ENCODE results near the gene BATF. TPM values are rescaled to one million over a fixed set of nuclear protein-coding genes. Genes with fewer than 3 reads are reported as not detected.

The BATF gene, protein sequence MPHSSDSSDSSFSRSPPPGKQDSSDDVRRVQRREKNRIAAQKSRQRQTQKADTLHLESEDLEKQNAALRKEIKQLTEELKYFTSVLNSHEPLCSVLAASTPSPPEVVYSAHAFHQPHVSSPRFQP
- total RNA-seq: not detected in 2 replicates

DNA sequence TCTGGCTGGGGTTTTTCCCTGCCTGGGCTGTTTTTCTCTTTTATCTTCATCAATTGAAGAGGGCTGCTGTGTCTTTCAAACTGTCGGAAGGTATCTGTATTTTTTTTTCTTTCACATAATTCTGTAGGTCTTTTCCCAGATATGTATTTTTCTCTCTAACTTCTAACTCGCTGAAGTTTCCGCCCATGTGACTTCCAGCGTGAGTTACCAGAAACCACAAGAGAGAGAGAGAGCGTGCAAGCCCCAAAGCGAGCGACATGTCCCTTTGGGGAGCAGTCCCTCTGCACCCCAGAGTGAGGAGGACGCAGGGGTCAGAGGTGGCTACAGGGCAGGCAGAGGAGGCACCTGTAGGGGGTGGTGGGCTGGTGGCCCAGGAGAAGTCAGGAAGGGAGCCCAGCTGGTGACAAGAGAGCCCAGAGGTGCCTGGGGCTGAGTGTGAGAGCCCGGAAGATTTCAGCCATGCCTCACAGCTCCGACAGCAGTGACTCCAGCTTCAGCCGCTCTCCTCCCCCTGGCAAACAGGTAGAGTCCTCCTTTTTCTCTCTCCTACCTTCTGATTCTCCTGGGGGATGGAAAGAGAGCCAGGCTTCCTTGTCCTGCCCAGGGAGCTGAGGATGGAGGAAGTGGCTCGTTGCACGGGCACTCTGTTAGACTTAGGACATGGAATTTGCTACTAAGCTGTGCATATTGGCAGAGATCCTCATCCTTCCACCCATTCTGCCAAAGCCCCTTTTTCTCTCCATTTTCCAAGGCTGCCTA is at the start of gene BATF:
BATF (plus strand) TSS at position 246 of the 759 bp plus-strand sequence; CDS start at position 460, 214 bp downstream.

DNA sequence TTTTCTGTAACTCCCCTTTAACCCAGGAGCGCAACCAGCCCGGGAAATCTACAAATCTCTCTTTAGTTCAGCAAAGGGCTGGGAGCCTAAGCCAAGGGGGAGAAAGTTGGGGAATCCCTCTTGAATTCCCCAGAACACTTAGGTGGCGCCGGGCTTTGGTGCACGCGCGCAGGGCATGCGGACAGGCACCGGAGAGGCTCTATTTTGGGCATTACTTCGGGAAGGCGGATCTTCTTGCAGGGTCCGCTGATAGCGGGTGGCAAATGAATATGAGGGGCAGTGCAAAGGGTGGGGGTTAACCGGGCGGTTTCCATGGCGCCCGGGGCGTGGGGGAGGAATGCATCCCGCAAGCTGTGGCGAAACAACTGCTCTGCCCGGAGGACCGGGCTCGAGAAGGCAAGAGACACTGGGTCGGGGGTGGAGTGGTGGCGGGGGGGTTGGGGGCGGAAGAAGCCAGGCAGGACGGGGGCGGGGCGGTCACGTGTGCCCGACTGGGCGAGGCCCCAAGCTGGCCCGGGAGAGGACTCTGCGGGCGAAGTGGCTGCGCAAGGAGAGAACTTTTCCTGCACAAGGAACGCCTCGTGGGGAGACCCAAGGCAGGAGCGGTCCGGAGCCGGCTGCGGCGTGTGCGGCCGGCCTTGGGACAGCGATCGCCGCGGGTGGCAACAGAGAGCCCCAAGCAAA is 56.0 kb downstream of the BATF start, which contains the start of gene FLVCR2:
FLVCR2 (plus strand) TSS at position 519 of the 684 bp plus-strand sequence. CDS start 353 bp downstream, outside the sequence.

Other genes starting within 250 kb of the BATF start
- 2.5 and 30.0 TPM in 2 replicates for gene FOS, start 243.6 kb upstream of the BATF start, total RNA-seq
- 29.8 and 52.7 TPM in 2 replicates for gene JDP2, start 94.4 kb upstream of the BATF start, total RNA-seq
- 0.60 and 1.1 TPM in 2 replicates for gene FLVCR2, start 56.2 kb downstream of the BATF start, total RNA-seq
- 3.4 and 5.4 TPM in 2 replicates for gene ERG28, start 138.4 kb downstream of the BATF start, total RNA-seq
- gene TTLL5, start 138.8 kb downstream of the BATF start, total RNA-seq: 17.3 and 19.6 TPM in 2 replicates

Data from bronchial smooth muscle cell (primary cell).